HG02970 (cell line): ENCODE measurements around the gene HEXD.
"Not testable (repeated sequence)": the region's sequence is repeated elsewhere in the genome, so short reads cannot be mapped to it uniquely, and the experiment has no call there.

Experiments
- ATAC-seq: cut with Tn5 transposase; IDR thresholded peaks from one replicate; pipeline ENCODE4 v1.9.1; 2021; ENCODE audit warnings: mild to moderate bottlenecking, moderate library complexity, moderate number of reproducible peaks; ENCODE audit not compliant: unreplicated experiment, low FRiP score

Gene HEXD

GRCh38 chr17:82394278-82394677 is 23.9 kb upstream of the HEXD start:
- no peak for ATAC-seq

GRCh38 chr17:82396601-82397435 is 21.3 kb upstream of the HEXD start:
- ATAC-seq: no peak

GRCh38 chr17:82397449-82398335 is 20.5 kb upstream of the HEXD start:
- no peak for ATAC-seq

DNA sequence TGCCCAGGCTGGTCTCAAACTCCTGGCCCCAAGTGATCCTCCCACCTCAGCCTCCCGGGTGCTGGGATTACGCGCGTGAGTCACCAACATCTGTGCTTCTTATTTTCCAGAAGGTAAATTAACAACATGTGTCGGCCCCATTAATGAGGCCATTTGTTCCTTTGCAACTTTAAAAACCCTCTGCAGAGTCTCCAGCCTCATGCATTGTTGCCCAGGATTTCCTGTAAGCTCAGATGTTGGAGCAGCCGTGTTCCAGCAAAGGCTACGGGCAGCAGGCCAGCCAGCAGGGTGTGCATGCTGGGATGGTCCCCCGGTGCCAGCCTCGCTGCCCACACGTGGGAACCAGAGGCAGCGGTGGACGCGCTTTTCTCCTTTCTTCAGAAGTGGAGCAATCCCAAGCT is 19.1 kb upstream of the HEXD start:
- ATAC-seq: no peak

GRCh38 chr17:82399601-82400101 is 18.5 kb upstream of the HEXD start:
- ATAC-seq: no peak

GRCh38 chr17:82400206-82400605 is 17.9 kb upstream of the HEXD start:
- no peak for ATAC-seq

DNA sequence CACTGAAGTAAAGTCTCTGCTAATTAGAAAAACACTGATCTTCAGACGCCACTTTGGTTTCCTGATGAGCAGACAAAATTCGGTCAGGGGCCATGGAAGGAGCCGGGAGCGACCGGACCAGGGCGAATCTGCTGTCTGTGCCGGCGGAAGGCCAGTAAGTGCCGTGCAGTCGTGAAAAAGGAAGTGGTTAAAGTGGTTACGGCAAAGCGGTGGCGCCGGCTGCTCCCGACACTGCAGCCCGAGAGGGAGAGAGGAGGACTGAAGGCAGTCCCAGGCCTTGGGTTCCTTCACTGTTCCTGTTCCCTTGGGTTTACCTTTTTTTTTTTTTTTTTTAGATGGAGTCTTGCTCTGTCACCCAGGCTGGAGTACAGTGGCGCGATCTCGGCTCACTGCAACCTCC is 17.3 kb upstream of the HEXD start:
- ATAC-seq: no peak

GRCh38 chr17:82402865-82403264 is 15.3 kb upstream of the HEXD start:
- peak; percentile 71 for ATAC-seq

DNA sequence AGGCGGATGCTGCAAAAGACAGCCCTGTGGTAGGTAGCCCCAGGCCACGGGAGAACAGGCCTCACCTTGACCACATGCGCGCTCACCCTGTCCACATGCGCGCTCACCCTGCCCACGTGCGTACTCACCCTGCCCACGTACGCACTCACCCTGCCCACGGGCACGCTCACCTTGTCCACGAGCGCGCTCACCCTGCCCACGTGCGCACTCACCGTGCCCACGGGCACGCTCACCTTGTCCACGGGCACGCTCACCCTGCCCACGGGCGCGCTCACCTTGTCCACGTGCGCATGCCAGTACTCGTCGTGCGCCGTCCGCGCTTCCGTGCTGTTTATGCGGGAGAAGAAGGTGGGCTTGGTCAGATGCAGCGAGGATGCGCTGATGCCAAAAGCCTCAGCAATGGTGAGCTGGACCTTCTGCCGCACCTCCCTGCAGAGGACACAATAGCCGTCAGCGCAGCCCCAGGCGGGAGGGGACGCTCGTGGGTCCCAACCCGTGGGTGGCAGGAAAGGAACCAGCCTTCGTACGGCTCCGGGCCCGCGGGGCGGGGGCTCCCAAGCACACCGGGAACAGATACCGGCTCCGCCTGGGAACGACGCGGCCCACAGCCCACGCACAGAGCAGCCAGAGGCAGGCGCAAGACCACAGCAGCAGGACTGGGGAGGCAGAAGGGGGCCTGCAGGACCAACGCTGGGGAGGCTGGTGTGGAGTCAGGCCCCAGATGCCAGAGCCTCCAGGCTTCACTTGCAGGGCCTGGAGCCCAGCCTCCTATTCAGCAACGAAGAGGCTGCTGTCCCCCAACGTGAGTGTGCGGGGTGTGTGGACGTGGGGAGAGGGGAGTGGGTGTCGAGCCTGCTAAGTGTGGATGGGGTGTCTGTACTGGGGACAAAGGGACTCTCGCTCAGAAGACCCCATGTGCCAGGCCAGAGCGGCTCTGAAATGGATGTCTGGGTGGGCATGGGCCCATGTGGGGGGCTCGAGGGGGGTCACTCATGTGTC is 14.2 kb upstream of the HEXD start:
- no peak for ATAC-seq

DNA sequence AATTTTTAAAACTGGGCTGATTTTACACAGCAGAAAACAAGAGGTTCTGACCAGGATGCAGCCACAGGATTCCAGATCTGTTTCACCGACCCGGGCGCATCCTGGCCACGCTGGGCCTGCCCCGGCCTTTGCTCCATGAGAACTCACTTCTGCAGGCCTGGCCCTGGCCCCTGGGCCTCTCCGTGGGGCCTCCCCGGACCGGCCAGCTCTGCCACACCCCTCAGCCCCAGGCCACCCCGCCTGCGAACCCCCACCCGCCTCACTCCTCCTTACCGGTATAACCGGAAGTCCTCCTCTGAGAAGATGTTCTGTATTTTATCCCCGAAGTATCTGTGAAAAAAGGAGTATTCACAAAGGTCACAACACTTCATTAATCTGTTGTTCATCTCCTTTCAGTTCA is 13.1 kb upstream of the HEXD start:
- no peak for ATAC-seq

DNA sequence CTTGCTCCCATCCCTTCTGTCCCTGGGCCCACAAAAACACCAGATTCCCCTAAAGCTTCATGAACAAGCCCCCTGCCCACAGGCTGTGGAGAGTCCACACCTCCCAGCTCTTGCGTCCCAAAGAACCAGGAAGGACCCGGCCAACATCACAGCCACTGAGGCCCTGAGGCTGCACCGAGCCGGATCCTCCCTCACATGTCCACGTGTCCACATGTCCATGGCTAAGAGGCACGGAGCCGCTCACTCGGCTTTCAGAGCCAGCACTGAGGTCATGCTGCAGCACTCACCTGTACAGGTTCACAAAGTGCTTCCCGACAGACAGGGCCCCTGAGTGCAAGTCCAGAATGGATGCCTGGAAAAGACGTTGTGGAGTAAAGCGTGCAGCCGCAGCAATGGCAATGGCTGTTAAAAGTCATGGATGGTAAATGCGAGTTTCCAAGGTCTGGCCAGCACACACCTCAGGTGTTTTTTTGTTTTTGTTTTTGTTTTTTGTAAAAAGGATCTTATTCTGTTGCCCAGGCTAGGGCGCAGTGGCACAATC is 11.9 kb upstream of the HEXD start:
- ATAC-seq: no peak

DNA sequence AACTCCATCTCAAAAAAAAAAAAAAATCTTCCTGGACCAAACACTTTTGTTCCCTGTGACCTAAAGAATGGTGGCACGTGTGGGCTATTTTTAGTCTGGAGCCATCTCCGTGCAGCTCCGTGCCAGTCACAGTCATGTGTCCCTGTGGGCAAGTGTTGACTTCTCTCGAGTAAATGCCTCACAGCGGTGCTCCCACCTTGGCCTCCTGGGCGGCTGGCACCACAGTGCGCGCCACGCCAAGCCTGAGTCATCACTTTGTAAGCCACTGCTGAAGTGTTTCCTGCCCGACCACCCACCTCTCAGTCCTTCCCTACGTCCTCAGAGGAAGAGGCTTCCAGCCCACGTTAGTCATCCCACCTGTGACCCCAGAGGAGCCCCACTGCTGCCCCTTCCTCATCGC is 10.9 kb upstream of the HEXD start:
- no peak for ATAC-seq

DNA sequence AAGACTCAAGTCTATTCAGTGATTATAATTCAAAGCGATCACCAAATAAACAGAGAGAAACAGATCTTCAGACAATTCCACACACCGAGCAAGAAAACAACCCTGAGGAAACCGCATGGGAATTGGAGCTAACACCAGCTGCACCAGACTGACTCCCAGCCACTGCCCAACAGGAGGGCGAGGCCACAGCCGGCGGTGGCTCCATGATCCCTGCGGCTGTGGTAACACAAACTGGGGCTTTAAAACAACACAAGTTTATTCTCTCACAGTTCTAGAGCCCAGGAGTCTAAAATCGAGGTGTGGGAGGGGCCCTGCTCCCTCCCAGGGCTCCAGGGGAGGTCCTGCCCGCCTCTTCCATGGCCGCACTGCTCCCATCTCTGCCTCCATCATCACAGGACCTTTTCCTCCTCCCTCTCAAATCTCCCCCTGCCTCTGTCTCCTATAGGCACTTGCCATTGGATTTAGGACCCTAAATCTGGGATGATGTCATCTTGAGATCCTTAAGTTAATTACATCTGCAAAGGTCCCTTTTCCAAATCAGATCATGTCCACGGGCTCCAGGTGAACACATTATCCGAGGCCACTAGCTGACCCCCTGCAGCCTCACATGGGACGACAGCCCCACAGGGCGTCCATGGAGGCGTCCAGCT is 9.7 kb upstream of the HEXD start:
- no peak for ATAC-seq

- no peak for ATAC-seq
Observed at GRCh38 chr17:82408938-82409318, 9.2 kb upstream of the HEXD start.

- ATAC-seq: no peak
Observed at GRCh38 chr17:82410014-82410716, 8.0 kb upstream of the HEXD start.

DNA sequence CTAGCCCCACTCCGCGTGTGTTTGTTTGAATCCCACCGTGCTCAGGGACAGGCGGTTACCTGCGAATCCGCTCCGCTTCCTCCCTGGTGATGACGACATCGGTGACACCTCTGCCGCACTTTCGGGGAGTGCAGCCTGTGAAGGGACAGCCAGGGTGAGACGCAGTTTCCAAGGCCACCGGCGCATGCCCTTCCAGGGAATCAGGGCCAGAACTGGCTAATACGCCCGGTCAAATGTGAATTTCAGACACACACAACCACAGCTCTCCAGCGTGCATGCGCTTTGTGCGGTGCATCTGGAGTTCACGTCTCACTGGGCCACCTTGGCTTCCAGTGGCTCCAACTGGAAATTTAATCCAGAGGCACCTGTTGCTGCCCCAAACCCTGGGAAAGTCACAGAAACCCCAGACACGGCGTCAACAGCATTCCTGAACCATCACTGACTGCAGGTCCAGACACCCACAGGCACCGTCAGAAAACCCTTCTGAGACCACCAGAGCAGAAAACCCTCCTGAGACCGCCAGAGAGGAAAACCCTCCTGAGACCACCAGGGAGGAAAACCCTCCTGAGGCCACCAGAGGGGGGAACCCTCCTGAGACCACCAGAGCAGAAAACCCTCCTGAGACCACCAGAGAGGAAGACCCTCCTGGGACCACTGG is 6.6 kb upstream of the HEXD start:
- no peak for ATAC-seq

GRCh38 chr17:82412081-82412480 is 6.1 kb upstream of the HEXD start:
- not testable (repeated sequence) for ATAC-seq
